H7 (cell line): ENCODE measurements around the gene R3HDM2. TPM values are rescaled to one million over a fixed set of nuclear protein-coding genes. Genes with fewer than 3 reads are reported as not detected.
"Not testable (repeated sequence)": the region's sequence is repeated elsewhere in the genome, so short reads cannot be mapped to it uniquely, and the experiment has no call there.

Experiments
- DNase-seq: peaks from one replicate; pipeline ENCODE4 v3.0.0; 2012
- H3K27me3 ChIP-seq: 2 replicates; pipeline ENCODE4 v1.6.0; 2011; ENCODE audit warnings: mild to moderate bottlenecking, low read length; ENCODE audit not compliant: control insufficient read depth, insufficient read depth
- H3K36me3 ChIP-seq: replicated peaks from 2 replicates; pipeline ENCODE4 v1.5.1; 2011; ENCODE audit warnings: low read length; ENCODE audit not compliant: control insufficient read depth, insufficient read depth
- H3K4me3 ChIP-seq: 2 replicates; pipeline ENCODE4 v1.5.1; 2011; ENCODE audit warnings: low read depth, mild to moderate bottlenecking, control low read depth, low read length, moderate library complexity; ENCODE audit not compliant: insufficient read depth
- total RNA-seq: library from RNA; depleted of rRNA; stranded (reverse); fragments of >200 nt; shearing (Covaris generic); gene quantifications from 2 replicates; pipeline ENCODE4 v1.2.3, GENCODE V29; 2014

R3HDM2 gene
- total RNA-seq, 1 experiment from 2014 or later = 26.5 TPM

DNA sequence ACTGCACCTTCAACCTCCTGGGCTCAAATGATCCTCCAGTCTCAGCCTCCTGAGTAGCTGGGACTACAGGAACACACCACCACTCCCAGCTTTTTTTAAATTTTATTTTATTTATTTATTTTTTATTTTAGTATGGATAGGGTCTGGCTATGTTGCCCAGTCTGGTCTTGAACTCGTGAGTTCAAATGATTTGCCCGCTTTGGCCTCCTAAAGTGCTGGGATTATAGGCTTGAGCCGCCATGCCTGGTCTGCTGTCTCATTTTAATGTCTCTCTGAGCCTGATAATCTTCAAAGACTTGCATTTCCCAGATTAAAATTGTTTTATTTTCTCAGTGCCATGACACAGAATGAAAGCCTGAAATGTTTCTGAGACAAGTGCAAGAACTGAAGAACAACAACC, 2.5 kb upstream of the R3HDM2 start:
- Histone ChIP-seq H3K27me3 (no peaks in the 10 kb centered on the region), H3K36me3 (no peaks in the 10 kb centered on the region), H3K4me3 (no peak overlapping the region)
- no peak for DNase-seq

DNA sequence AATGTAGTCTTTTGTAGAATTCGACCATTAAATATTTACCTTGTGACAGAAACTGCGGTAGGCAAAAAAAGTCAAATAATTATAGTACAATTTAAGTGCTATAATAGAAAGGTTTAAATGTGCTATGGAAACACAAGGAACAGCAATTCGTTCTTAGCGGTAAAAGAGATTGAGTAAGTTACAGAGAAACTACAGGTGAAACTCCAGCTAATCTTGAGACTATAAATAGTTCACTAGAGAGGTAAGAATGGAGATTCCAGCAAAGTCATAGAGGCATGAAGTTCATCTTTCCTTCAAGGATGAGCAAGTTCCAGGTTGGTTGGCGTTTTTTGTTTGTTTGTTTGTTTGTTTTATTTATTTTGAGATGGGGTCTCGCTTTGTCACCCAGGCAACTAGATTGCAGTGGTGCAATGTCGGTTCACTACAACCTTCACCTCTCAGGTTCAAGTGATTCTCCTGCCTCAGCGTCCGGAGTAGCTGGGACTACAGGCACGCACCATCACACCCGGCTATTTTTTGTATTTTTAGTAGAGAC, 878 bp upstream of the R3HDM2 start:
- Histone ChIP-seq H3K27me3 (no peaks in the 10 kb centered on the region), H3K36me3 (no peaks in the 10 kb centered on the region), H3K4me3 (no peak overlapping the region)
- no peak for DNase-seq

DNA sequence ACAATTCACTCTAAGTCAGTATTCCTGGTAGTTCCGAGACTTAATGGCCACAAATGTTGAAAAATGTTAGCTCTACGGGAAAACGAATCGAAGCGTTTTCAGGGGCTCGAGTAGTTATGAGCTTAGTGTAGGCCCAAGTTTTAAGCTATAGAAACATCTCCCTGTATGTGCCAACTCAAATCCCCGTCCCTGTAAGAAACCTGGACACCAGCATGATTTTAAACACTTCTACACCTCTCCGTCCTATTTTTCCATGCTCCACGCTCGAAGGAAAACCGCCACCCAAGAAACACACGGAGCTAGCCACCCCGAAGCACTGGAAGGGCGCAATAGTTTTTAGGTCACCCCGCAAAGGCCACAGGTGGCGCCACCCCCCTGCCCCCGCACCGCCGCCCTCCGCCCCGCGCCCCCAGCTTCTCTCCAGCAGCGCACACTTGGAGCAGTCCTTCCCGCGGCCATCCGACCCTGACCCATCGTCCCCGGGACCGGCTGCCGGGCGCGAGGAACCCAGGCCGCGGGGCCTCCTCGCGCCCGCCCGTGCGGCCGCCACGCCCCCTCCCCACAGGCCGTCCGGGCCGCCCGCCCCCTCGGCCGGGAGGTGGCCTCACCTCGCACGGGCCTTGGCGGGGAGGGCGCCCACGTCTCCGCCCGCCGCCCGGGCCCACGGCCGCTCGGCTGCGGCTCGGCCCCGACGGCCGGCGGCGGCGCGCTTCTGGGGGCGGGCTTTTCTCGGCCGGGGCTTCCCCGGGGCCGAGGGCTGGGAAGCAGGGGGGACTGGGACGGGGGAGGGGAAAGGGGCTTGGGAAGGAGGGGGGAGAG, 522 bp downstream of the R3HDM2 start:
- Histone ChIP-seq H3K27me3 (no peaks in the 10 kb centered on the region), H3K4me3 (peak overlapping the region; percentile 56), H3K36me3 (no peaks in the 10 kb centered on the region)
- peak; percentile 97 for DNase-seq

DNA sequence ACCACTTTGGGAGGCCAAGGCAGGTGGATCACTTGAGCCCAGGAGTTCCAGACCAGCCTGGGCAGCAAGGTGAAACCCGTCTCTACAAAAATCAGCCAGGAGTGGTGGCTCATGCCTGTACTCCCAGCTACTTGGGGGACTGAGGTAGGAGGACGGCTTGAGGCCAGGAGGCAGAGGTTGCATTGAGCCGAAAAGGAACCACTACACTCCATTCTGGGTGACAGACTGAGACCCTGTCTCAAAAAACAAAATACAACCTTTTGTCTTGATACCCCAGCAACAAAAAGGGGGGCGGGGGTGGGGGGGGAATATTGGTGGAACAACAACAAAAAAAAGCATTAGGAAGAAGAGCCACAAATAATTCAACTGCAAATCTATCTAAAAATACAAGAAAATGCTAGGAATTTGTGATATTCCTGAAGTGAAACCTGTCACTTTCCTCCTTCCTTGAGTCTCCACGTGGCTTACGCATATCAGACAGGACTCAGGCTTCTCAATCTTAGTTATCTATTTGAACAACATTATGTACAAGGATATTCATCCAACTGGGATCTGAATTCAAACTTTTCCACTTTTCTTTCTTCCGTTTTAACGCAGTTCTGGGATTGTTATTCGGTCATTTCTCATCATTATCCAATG, 1.3 kb downstream of the R3HDM2 start:
- DNase-seq = no peak
- Histone ChIP-seq H3K36me3 (no peaks in the 10 kb centered on the region; the same call in 1 of the 2 replicates), H3K27me3 (no peaks in the 10 kb centered on the region), H3K4me3 (peak overlapping the region; percentile 56)

DNA sequence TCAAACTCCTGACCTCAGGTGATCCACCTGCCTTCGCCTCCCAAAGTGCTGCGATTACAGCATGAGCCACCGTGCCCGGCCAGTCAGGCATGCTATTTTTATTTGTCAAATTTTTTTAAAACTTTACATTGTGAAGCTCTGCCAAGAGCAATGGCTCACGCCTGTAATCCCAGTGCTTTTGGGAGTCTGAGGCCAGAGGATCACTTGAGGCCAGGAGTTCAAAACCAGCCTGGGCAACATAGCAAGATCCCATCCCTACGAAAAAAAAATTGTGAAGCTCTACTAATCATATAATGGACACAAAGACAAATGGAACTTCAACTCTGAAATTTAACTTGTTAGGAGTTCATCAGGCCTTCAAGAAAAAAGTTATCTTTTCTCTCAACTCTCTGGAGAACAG, 1.9 kb downstream of the R3HDM2 start:
- Histone ChIP-seq H3K36me3 (no peaks in the 10 kb centered on the region; the same call in 1 of the 2 replicates), H3K27me3 (no peaks in the 10 kb centered on the region), H3K4me3 (no peak overlapping the region)
- DNase-seq = no peak

DNA sequence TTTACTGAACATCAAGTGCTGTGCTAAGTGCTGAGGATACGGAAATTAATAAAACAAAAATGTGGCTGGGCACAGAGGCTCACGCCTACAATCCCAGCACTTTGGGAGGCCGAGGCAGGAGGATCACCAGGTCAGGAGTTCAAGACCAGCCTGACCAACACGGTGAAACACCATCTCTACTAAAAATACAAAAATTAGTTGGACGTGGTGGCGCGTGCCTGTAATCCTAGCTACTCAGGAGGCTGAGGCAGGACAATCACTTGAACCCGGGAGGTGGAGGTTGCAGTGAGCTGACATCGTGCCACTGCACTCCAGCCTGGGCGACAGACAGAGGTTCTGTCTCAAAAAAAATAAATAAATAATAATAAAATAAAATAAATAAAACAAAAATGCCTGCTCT, 3.9 kb downstream of the R3HDM2 start:
- not testable (repeated sequence) for DNase-seq, H3K4me3 ChIP-seq, H3K27me3 ChIP-seq, H3K36me3 ChIP-seq

DNA sequence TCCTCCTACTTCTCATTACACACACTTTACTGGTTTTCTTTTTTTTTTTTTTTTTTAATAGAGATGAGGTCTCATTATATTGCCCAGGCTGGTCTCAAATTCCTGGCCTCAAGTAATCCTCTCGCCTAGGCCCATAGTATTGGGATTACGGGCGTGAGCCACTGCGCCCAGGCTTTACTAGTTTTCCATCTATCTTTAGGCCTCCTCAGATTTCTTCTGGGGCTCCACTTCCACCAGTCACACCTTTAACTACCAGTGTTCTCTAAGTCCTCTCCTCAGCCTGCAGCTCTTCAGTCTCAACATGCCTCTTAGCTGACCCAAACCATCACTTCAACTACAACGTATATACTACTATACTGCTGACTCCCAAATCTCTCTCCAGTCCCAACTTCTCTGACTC, 10.4 kb downstream of the R3HDM2 start:
- Histone ChIP-seq H3K4me3 (no peak overlapping the region), H3K27me3 (no peaks in the 10 kb centered on the region), H3K36me3 (no peaks in the 10 kb centered on the region; the same call in 1 of the 2 replicates)
- no peak for DNase-seq

DNA sequence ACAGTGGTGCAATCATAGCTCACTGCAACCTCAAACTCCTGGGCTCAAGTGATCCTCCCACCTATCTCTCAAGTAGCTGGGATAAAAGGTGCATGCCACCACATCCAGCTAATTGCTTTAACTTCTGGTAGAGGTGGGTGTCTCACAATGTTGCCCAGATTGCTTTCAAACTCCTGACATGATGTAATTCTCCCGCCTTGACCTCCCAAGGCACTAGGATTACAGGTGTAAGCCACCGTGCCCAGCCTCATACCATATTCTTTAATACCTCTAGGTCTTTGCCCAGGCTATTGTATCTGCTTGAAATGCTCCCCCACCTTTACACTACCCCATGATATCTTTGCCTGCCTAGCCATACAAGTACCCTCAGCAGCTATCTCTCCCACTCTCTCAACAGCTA, 11.3 kb downstream of the R3HDM2 start:
- DNase-seq = no peak
- Histone ChIP-seq H3K36me3 (no peaks in the 10 kb centered on the region; the same call in 1 of the 2 replicates), H3K27me3 (no peaks in the 10 kb centered on the region), H3K4me3 (no peak overlapping the region)

DNA sequence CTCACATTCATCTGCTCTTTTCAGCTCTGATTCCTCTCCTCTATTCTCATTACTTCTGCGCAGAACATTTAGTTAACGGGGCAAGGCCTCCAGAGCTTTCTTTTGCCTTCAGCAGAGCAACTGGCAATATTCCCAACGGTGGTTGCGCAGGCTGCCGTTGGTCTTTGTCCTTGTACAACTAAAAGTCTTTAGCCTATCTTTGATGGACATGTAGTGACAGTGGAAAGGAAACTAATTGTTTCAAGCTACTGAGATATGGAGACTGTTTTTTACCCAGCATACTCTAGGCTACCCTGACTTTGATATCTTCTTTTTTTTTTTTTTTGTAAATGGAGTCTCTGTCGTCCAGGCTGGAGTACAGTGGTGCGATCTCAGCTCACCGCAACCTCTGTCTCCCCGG, 12.6 kb downstream of the R3HDM2 start:
- H3K4me3 ChIP-seq = no peak overlapping the region
- H3K27me3 ChIP-seq = no peaks in the 10 kb centered on the region
- no peak for DNase-seq
- H3K36me3 ChIP-seq = no peaks in the 10 kb centered on the region

DNA sequence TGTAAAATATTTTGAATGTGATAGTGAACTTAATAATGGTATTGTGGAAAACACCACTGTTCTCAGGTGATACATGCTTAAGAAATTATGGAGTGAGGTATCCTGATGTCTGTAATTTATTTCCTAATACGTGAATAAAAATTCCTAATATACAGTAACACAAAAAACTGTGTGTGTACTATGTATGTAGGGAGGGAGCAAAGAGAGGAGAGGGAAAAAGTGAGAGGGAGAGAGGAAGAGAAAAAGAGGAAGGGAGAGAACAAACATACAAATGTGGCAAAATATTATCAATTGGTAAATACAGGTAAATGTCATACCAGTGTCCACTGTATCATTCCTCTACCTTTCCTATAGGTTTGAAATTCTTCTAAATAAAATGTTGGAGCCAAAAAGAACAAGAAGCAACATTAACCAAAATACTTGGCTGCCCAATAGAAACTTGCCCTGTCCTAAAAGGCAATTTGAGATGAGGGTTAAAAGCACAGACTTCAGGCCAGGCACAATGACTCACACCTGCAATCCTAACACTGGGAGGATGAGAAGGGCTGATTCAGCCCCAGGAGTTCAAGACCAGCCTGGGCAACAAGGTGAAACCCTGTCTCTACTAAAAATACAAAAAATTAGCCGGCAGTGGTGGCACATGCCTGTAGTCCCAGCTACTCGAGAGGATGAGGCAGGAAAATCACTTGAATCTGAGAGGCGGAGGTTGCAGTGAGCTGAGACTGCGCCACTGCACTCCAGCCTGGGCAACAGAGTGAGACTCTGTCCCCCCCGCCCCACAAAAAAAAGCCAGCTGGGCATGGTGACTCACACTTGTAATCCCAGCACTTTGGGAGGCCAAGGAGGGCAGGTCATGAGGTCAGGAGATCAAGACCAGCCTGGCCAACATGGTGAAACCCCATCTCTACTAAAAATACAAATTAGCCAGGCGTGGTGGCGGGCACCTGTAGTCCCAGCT, 14.5 kb downstream of the R3HDM2 start:
- Histone ChIP-seq H3K4me3 (no peak overlapping the region), H3K27me3 (no peaks in the 10 kb centered on the region), H3K36me3 (no peaks in the 10 kb centered on the region)
- DNase-seq = no peak

DNA sequence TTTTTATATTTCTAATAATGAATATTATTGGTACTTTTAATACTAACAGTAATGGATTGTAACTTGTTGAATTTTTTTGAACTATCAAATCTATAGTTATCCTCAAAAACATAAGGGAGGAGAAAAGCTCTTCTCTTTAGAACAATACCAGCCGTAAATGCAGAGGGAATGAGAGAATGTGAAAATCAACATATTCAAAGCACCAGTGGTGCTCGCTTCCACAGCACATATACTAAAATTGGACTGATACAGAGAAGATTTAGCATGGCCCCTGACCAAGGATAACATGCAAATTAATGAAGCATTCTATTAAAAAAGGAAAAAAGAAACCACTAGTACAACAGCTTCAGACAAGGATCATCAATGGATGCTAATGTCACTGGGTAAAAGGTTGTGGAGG, 15.8 kb downstream of the R3HDM2 start:
- H3K4me3 ChIP-seq = no peak overlapping the region
- no peaks in the 10 kb centered on the region for H3K27me3 ChIP-seq
- DNase-seq = no peak
- H3K36me3 ChIP-seq = no peaks in the 10 kb centered on the region

DNA sequence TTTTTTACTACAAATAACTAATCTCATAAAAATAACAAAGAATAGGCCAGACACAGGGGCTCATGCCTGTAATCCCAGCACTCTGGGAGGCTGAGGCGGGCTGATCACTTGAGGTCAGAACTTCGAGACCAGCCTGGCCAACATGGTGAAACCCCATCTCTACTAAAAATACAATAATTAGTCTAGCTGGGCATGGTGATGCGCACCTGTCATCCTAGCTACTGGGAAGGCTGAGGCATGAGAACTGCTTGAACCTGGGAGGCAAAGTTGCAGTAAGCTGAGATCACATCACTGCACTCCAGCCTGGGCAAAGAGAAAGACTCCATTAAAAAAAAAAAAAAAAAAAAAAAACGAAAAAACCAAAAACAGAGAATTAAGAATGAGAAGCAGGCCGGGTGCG, 16.7 kb downstream of the R3HDM2 start:
- not testable (repeated sequence) for H3K4me3 ChIP-seq, H3K36me3 ChIP-seq, H3K27me3 ChIP-seq, DNase-seq

DNA sequence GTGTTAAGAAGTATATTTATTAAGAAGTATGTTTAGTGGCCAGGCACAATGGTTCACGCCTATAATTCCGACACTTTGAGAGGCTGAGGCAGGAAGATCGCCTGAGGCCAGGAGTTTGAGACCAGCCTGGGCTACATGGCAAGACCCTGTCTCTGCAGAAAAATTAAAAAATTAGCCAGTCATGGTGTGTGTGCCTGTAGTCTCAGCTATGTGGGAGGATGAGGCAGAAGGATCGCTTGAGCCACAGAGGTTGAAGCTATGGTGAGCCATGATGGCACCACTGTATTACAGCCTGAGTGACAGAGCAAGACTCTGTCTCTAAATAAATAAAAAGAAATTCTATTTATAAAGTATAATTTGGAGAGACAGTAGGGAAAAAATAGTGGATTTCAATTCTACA, 20.3 kb downstream of the R3HDM2 start:
- DNase-seq = no peak
- H3K27me3 ChIP-seq = no peaks in the 10 kb centered on the region
- no peak overlapping the region for H3K4me3 ChIP-seq
- H3K36me3 ChIP-seq = no peaks in the 10 kb centered on the region

DNA sequence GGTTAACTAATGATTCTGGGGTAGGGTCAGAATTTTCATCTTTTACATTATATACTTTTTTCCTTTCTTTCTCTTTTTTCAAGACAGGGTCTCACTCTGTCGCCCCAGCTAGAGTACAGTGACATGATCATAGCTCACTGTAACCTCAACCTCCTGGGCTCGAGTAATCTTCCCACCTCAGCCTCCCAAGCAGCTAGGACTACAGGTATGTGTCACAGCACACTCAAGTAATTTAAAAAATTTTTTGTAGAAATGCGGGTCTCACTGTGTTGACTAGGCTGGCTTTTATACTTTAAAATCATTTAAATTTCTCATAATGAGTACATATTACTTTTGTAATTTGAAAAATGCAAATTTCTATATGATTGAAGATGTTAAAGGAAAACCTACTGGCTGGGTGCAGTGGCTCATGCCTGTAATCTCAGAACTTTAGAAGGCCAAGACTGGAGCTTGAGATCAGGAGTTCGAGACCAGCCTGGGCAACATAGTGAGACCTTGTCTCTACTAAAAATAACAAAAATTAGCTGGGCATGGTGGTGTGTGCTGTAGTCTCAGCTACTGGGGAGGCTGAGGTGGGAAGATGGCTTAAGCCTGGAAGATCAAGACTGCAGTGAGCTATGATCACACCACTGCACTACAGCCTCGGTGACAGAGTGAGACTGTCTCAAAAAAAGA, 25.7 kb downstream of the R3HDM2 start:
- no peak for DNase-seq
- no peaks in the 10 kb centered on the region for H3K36me3 ChIP-seq
- no peaks in the 10 kb centered on the region for H3K27me3 ChIP-seq
- H3K4me3 ChIP-seq = no peak overlapping the region
